K562 (cell line): ENCODE data around the gene KLK5. TPM values are rescaled to one million over a fixed set of nuclear protein-coding genes. Genes with fewer than 3 reads are reported as not detected.

Experiments used
- ATAC-seq: fragments of 200-7000 bp; cut with Tn5 transposase; 3 replicates; pipeline ENCODE4 v1.9.1; 2020; ENCODE audit warnings: moderate library complexity
- BruUV-seq: library from RNA; stranded (reverse); fragments of 400-500 nt; replicated peaks from 2 replicates; lab custom pipeline; 2021; lab: Mats Ljungman, UMichigan
- CTCF ChIA-PET: fragments of 300-600 bp; formaldehyde crosslinking; extraction: SDS; loops from one replicate; lab custom pipeline; 2021; ENCODE audit warnings: low intra/inter-chr PET ratio; lab: Yijun Ruan, JAX
- POLR2A ChIA-PET: fragments of 300-600, 350-650 bp; sonication (Branson Sonifier 250); formaldehyde crosslinking; extraction: SDS; loops from one replicate; lab custom pipeline; 2021; ENCODE audit warnings: antibody characterized with exemption, inconsistent platforms; lab: Yijun Ruan, JAX
- DNase-seq, 4 experiments: peaks; one replicate each; pipeline versions ENCODE4 v3.0.0 to v3.0.0-alpha.2; 2011 to 2018; ENCODE audit warnings: low spot score in 3 of 4, mixed read lengths in 3 of 4; ENCODE audit errors: extremely low read depth in 1 of 4
- FAIRE-seq: peaks from 2 replicates; lab custom pipeline; 2011; peaks lifted over from hg19 to GRCh38; lab: Jason Lieb, UNC
- H2AFZ ChIP-seq: 2 replicates; pipeline ENCODE4 v1.6.0; 2011; ENCODE audit warnings: low read depth, low read length, control low read depth, inconsistent platforms
- H3K27ac ChIP-seq: fragments of 200-600 bp; 3 replicates; pipeline ENCODE4 v1.8.0; 2011; ENCODE audit warnings: low read depth, mild to moderate bottlenecking, control low read depth, inconsistent platforms, low read length, moderate library complexity, mixed read lengths; ENCODE audit errors: extremely low read depth
- H3K27me3 ChIP-seq, 2 experiments: fragments of 300-600 bp in 1 of 2; 2 replicates in 1 of 2; 3 replicates in 1 of 2; pipeline versions ENCODE4 v1.6.0 to v1.8.0; 2011; ENCODE audit warnings: inconsistent platforms in 2 of 2, low read length in 2 of 2, mild to moderate bottlenecking in 1 of 2, mixed read lengths in 1 of 2, moderate library complexity in 1 of 2; ENCODE audit not compliant: control insufficient read depth in 2 of 2, insufficient read depth in 2 of 2
- H3K36me3 ChIP-seq: fragments of 300-600 bp; 3 replicates; pipeline ENCODE4 v1.8.0; 2011; ENCODE audit warnings: mild to moderate bottlenecking, low read length, inconsistent platforms; ENCODE audit not compliant: control insufficient read depth, insufficient read depth
- H3K4me1 ChIP-seq, 2 experiments: fragments of 200-600 bp in 1 of 2; replicated peaks in 1 of 2; 2 replicates in 1 of 2; 3 replicates in 1 of 2; pipeline versions ENCODE4 v1.5.1 to v1.8.0; 2011; ENCODE audit warnings: inconsistent platforms in 2 of 2, low read length in 2 of 2, mild to moderate bottlenecking in 1 of 2, mixed read lengths in 1 of 2, moderate library complexity in 1 of 2; ENCODE audit not compliant: control insufficient read depth in 2 of 2, insufficient read depth in 2 of 2
- H3K4me2 ChIP-seq: 2 replicates; pipeline ENCODE4 v1.6.1; 2011; ENCODE audit warnings: low read length, control low read depth, inconsistent platforms, mixed read lengths; ENCODE audit not compliant: insufficient read depth
- H3K4me3 ChIP-seq: fragments of 200-600 bp; sonication (generic), shearing (Covaris generic); 2 replicates; pipeline ENCODE4 v1.5.1; 2016; ENCODE audit warnings: control low read depth, inconsistent platforms
- H3K79me2 ChIP-seq: fragments of 200-600 bp; 3 replicates; pipeline ENCODE4 v1.8.0; 2011; ENCODE audit warnings: low read length, inconsistent platforms; ENCODE audit not compliant: control insufficient read depth, insufficient read depth
- H3K9ac ChIP-seq, 2 experiments: 2 replicates each; pipeline versions ENCODE4 v1.6.0 to v1.6.1; 2011; ENCODE audit warnings: low read depth in 2 of 2, low read length in 2 of 2, control low read depth in 1 of 2, inconsistent platforms in 1 of 2, mild to moderate bottlenecking in 1 of 2, mixed read lengths in 1 of 2; ENCODE audit not compliant: insufficient read depth in 1 of 2
- H3K9me1 ChIP-seq: one replicate; pipeline ENCODE4 v1.6.0; 2011; ENCODE audit warnings: inconsistent platforms, mild to moderate bottlenecking, low read length, moderate library complexity; ENCODE audit not compliant: control insufficient read depth, insufficient read depth
- H3K9me3 ChIP-seq: replicated peaks from 2 replicates; pipeline ENCODE4 v1.5.1; 2011; ENCODE audit warnings: low read depth, low read length, inconsistent platforms; ENCODE audit not compliant: control insufficient read depth, insufficient read depth
- H4K20me1 ChIP-seq: replicated peaks from 2 replicates; pipeline ENCODE4 v1.6.1; 2011; ENCODE audit warnings: low read length, inconsistent platforms, mixed read lengths; ENCODE audit not compliant: control insufficient read depth, insufficient read depth
- ELF1 ChIP-seq: fragments of 200-800 bp; sonication (Bioruptor generic); IDR thresholded peaks from 2 replicates; pipeline ENCODE4 v1.6.1; 2016; ENCODE audit warnings: missing genetic modification characterization, missing compliant biosample characterization
- FOXJ2 ChIP-seq: fragments of 200-800 bp; sonication (Bioruptor generic); IDR thresholded peaks from 2 replicates; pipeline ENCODE4 v1.6.1; 2016; ENCODE audit warnings: missing genetic modification characterization, missing compliant biosample characterization
- HNRNPH1 ChIP-seq: fragments of 200-400 bp; formaldehyde crosslinking; optimal IDR thresholded peaks from 2 replicates; pipeline ENCODE3; 2017; ENCODE audit warnings: low read depth, mild to moderate bottlenecking, low read length, moderate library complexity
- HNRNPLL ChIP-seq: fragments of 200-400 bp; formaldehyde crosslinking; IDR thresholded peaks from 2 replicates; pipeline ENCODE4 v1.6.1; 2017; ENCODE audit warnings: low read length, low read depth, mild to moderate bottlenecking; ENCODE audit not compliant: poor library complexity, severe bottlenecking
- NONO ChIP-seq, 2 experiments: fragments of 200-400 bp in 1 of 2; fragments of 450-650 bp in 1 of 2; formaldehyde crosslinking in 1 of 2; IDR thresholded peaks; 2 replicates each; pipeline ENCODE4 v1.6.1; 2017; ENCODE audit warnings: low read depth in 2 of 2, mild to moderate bottlenecking in 2 of 2, moderate library complexity in 2 of 2, low read length in 1 of 2
- POU5F1 ChIP-seq: fragments of 150-350 bp; IDR thresholded peaks from 2 replicates; pipeline ENCODE4 v1.6.1; 2014; ENCODE audit warnings: borderline replicate concordance, low read length, low read depth, mild to moderate bottlenecking; ENCODE audit not compliant: partially characterized antibody
- SAFB ChIP-seq: fragments of 200-400 bp; formaldehyde crosslinking; IDR thresholded peaks from 2 replicates; pipeline ENCODE4 v1.6.1; 2017; ENCODE audit warnings: low read depth, low read length, borderline replicate concordance
- TEAD4 ChIP-seq, 2 experiments: sonication (generic) in 1 of 2; formaldehyde crosslinking in 1 of 2; IDR thresholded peaks; 2 replicates each; pipeline versions ENCODE4 v1.6.1 to v1.8.0; 2012 to 2022; ENCODE audit warnings: borderline replicate concordance in 1 of 2, inconsistent platforms in 1 of 2, low read length in 1 of 2, mild to moderate bottlenecking in 1 of 2, missing genetic modification reagents in 1 of 2
- ZBTB33 ChIP-seq: sonication (generic); formaldehyde crosslinking; IDR thresholded peaks from 2 replicates; pipeline ENCODE4 v1.8.1; 2023; ENCODE audit warnings: mild to moderate bottlenecking, missing genetic modification reagents
- ZNF224 ChIP-seq: sonication (generic); formaldehyde crosslinking; IDR thresholded peaks from 2 replicates; pipeline ENCODE4 v1.8.0; 2022; ENCODE audit warnings: mild to moderate bottlenecking, missing genetic modification reagents
- ZNF609 ChIP-seq: sonication (generic); formaldehyde crosslinking; IDR thresholded peaks from 2 replicates; pipeline ENCODE4 v1.8.1; 2023; ENCODE audit warnings: missing genetic modification reagents, mild to moderate bottlenecking, borderline replicate concordance
- WGBS: fragments of 100-300 bp; shearing (Covaris generic); methylation state at CpG from one replicate; pipeline ENCODE4 v1.1.6; 2016; ENCODE audit warnings: low coverage, mixed read lengths; ENCODE audit not compliant: insufficient coverage; ENCODE audit errors: missing lambda C conversion rate; 5-methylcytosine and 5-hydroxymethylcytosine counted together
- in situ Hi-C: fragments of 300-500 bp; cut with MboI; formaldehyde crosslinking; loops from 4 replicates; pipeline ENCODE4 v1.15.0; 2018; ENCODE audit warnings: inconsistent platforms, mixed read lengths
- intact Hi-C: fragments of 100-400 bp; cut with micrococcal nuclease; formaldehyde crosslinking; loops from 2 replicates; pipeline ENCODE4 v1.14.2; 2022
- polyA plus RNA-seq, 8 experiments: library from polyadenylated mRNA; depleted of rRNA in 4 of 8; stranded (reverse) in 5 of 8; unstranded in 3 of 8; fragments of >200 nt; fragmentation: Nextera tagmentation in 2 of 8; fragmentation: Illumina TruSeq in 1 of 8; extraction: Ambion mirVana in 2 of 8; extraction: Trizol in 1 of 8; gene quantifications; 2 replicates each; pipeline versions ENCODE4 v1.2.1 to v1.2.3, GENCODE V29; 2011 to 2014; ENCODE audit warnings: inconsistent platforms in 1 of 8, missing spikeins in 1 of 8
- total RNA-seq, 7 experiments: library from RNA; depleted of rRNA in 6 of 7; stranded (reverse); fragments of >200 nt in 6 of 7; fragmentation: Illumina TruSeq in 2 of 7; extraction: Trizol in 2 of 7; gene quantifications; 2 replicates each; pipeline versions ENCODE4 v1.2.1 to v1.2.3, GENCODE V29; 2011 to 2021; ENCODE audit warnings: low replicate concordance in 1 of 7

Gene KLK5
- total and polyA plus RNA-seq, 9 of the 15 experiments (the other 6 are each of a cell fraction or from before 2014, with no cell fraction given), result not detected

GRCh38 chr19:50943074-50943828, 9.6 kb downstream of the KLK5 start (continued):
- no peak for TF ChIP-seq HNRNPLL
- TF ChIP-seq ZNF609 (CRISPR knock-in tag), result no peak
- TF ChIP-seq SAFB, result no peak
- no peak for TF ChIP-seq FOXJ2 (tag)

- Histone ChIP-seq H3K9me1 (no peaks in the 10 kb centered on the region), H3K4me2 (no peak overlapping the region), H3K36me3 (no peaks in the 10 kb centered on the region), H3K4me3 (no peak overlapping the region), H2AFZ (no peak overlapping the region), H3K27ac (no peak overlapping the region), H4K20me1 (no peaks in the 10 kb centered on the region), H3K79me2 (no peaks in the 10 kb centered on the region), H3K9ac (no peak overlapping the region), H3K27me3 (peaks cover 2 to 15% of the 10 kb centered on the region in 2 experiments; a peak in 3 of 5 replicates), H3K4me1 (no peaks in the 10 kb centered on the region), H3K9me3 (no peaks in the 10 kb centered on the region)
- no peak for FAIRE-seq
- DNase-seq, result no peak
- ChIA-PET POLR2A (interaction anchor here (0.6 kb wide), 1 partner anchor 11 kb away, joined by 3 read pairs; no protein-coding TSS in a partner anchor), CTCF (no interaction called here)
- intact Hi-C loops (no loop called here), in situ Hi-C loops (no loop called here)
- WGBS, result 3% methylated on average over 2 of the region's 2 CpGs
- no TSS peak for BruUV-seq
- ATAC-seq, result no peak
- TF ChIP-seq ELF1 (tag), result no peak
- TF ChIP-seq ZNF224, result no peak
- TF ChIP-seq HNRNPH1, result no peak
- TF ChIP-seq ZBTB33 (CRISPR knock-in tag), result no peak
- no peak for TF ChIP-seq NONO (IDR thresholded peaks at IDR 0.05; ENCODE audit: low read depth in 2 of 2, low read length in 1 of 2)
- no peak for TF ChIP-seq TEAD4 (IDR thresholded peaks at IDR 0.05; ENCODE audit: low read length)
- no peak for TF ChIP-seq TEAD4 (CRISPR knock-in tag; IDR thresholded peaks at IDR 0.05; ENCODE audit: borderline replicate concordance)
- TF ChIP-seq POU5F1, result no peak
Measured at GRCh38 chr19:50939596-50939995, 13.2 kb downstream of the KLK5 start.
